HEK293T (cell line): ENCODE results near the gene ADGRL3.

Experiments used
- BHLHE40 ChIP-seq: fragments of 450-650 bp; IDR thresholded peaks from 2 replicates; pipeline ENCODE4 v1.6.1; 2016; ENCODE audit warnings: mild to moderate bottlenecking, moderate library complexity, borderline replicate concordance
- ELF4 ChIP-seq: fragments of 450-650 bp; IDR thresholded peaks from 2 replicates; pipeline ENCODE4 v1.6.1; 2017; ENCODE audit warnings: antibody characterized with exemption
- FOXA1 ChIP-seq: fragments of 450-650 bp; IDR thresholded peaks from 2 replicates; pipeline ENCODE4 v1.6.1; 2016; ENCODE audit warnings: mild to moderate bottlenecking
- TARDBP ChIP-seq: fragments of 450-650 bp; IDR thresholded peaks from 2 replicates; pipeline ENCODE4 v1.6.1; 2016

DNA sequence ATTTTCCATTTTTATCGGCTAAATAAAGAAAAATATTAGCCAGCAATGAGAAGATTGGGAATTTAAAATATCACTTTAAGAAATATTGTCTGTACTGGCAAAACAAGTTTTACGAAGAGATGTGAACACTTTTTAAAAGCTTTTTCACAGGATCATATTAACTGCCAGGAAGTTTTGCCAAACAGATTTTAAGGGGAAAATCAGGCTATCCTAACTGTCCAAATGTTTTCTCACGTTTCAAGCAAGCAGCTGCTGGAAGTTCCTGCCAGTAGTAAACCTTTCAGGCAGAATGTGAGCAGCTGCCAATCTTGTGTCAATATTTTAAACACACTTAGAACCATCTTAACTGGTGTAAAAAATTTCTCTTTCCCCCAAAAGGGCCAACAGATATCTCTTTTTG lies 101.1 kb downstream of the ADGRL3 start:
- no peak for TF ChIP-seq TARDBP
- no peak for TF ChIP-seq FOXA1
- TF ChIP-seq ELF4: no peak
- no peak for TF ChIP-seq BHLHE40
